Ishikawa (cell line): ENCODE data around the gene PTPRM.

Experiments
- CEBPB ChIP-seq: IDR thresholded peaks from 2 replicates; pipeline ENCODE4 v1.6.1; 2012
- CREB1 ChIP-seq: IDR thresholded peaks from 2 replicates; pipeline ENCODE4 v1.6.1; 2012; ENCODE audit warnings: low read depth
- EGR1 ChIP-seq: IDR thresholded peaks from 2 replicates; pipeline ENCODE4 v1.6.1; 2012
- EP300 ChIP-seq: IDR thresholded peaks from 2 replicates; pipeline ENCODE4 v1.6.1; 2012; ENCODE audit warnings: borderline replicate concordance
- FOXM1 ChIP-seq: IDR thresholded peaks from 2 replicates; pipeline ENCODE4 v1.6.1; 2012; ENCODE audit warnings: low read depth, borderline replicate concordance
- MAX ChIP-seq: IDR thresholded peaks from 2 replicates; pipeline ENCODE4 v1.6.1; 2012
- RAD21 ChIP-seq: IDR thresholded peaks from 2 replicates; pipeline ENCODE4 v1.6.1; 2012; ENCODE audit warnings: low read depth
- REST ChIP-seq: IDR thresholded peaks from 2 replicates; pipeline ENCODE4 v1.6.1; 2012; ENCODE audit warnings: low read depth, mild to moderate bottlenecking
- TAF1 ChIP-seq: IDR thresholded peaks from 2 replicates; pipeline ENCODE4 v1.6.1; 2012; ENCODE audit warnings: low read depth, mild to moderate bottlenecking
- TEAD4 ChIP-seq: IDR thresholded peaks from 2 replicates; pipeline ENCODE4 v1.6.1; 2012
- USF1 ChIP-seq: IDR thresholded peaks from 2 replicates; pipeline ENCODE4 v1.6.1; 2012
- YY1 ChIP-seq: IDR thresholded peaks from 2 replicates; pipeline ENCODE4 v1.6.1; 2012; ENCODE audit warnings: low read depth

DNA sequence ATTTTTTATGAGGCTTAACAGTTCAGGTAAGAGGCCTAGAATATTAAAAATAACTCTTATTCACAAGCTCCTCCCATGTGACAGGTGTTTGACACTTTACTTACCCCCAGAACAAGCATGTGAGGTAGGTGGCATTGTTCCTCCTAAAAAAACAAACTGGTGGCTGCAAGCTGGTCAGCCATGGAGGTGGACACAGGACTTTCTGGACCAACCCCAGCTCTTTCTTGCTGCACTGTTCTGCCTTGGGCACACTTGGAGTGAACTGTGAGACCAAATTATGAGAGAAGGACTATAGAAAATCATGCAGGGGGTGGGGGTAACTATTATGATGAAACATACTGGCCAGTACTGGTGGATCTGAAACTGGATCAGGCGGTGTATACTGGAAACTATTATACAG, 56.6 kb downstream of the PTPRM start:
- TF ChIP-seq REST (no peak), TEAD4 (no peak), RAD21 (no peak), YY1 (no peak), EP300 (no peak), TAF1 (no peak), FOXM1 (no peak), EGR1 (no peak), MAX (no peak), CREB1 (no peak), CEBPB (no peak), USF1 (no peak)
